H9 (cell line): ENCODE measurements around the gene CCDC192. TPM values are rescaled to one million over a fixed set of nuclear protein-coding genes. Genes with fewer than 3 reads are reported as not detected.

ENCODE experiments used
- DNase-seq: peaks from one replicate; pipeline ENCODE4 v3.0.0-alpha.2; 2017
- H2AFZ ChIP-seq: one replicate; pipeline ENCODE4 v1.6.1; 2013; ENCODE audit warnings: mild to moderate bottlenecking, low read length, control low read depth, moderate library complexity
- H2AK5ac ChIP-seq: 2 replicates; pipeline ENCODE4 v1.6.1; 2013; ENCODE audit warnings: low read length, control low read depth, mixed read lengths; ENCODE audit not compliant: insufficient read length
- H2BK120ac ChIP-seq: one replicate; pipeline ENCODE4 v1.6.1; 2013; ENCODE audit warnings: low read depth, mild to moderate bottlenecking, low read length, control low read depth, inconsistent platforms; ENCODE audit not compliant: poor library complexity, severe bottlenecking
- H2BK12ac ChIP-seq: 2 replicates; pipeline ENCODE4 v1.6.1; 2013; ENCODE audit warnings: low read length, control low read depth, mixed read lengths, low read depth; ENCODE audit not compliant: insufficient read length
- H2BK15ac ChIP-seq: 2 replicates; pipeline ENCODE4 v1.6.1; 2013; ENCODE audit warnings: low read depth, low read length, control low read depth
- H2BK20ac ChIP-seq: one replicate; pipeline ENCODE4 v1.6.1; 2013; ENCODE audit warnings: low read depth, mild to moderate bottlenecking, low read length, control low read depth, inconsistent platforms; ENCODE audit not compliant: poor library complexity, severe bottlenecking
- H2BK5ac ChIP-seq: 2 replicates; pipeline ENCODE4 v1.6.1; 2013; ENCODE audit warnings: low read length, control low read depth, mixed read lengths; ENCODE audit not compliant: insufficient read length
- H3K14ac ChIP-seq: 2 replicates; pipeline ENCODE4 v1.6.1; 2013; ENCODE audit warnings: low read length, control low read depth; ENCODE audit not compliant: insufficient read depth
- H3K18ac ChIP-seq: 2 replicates; pipeline ENCODE4 v1.6.1; 2013; ENCODE audit warnings: low read depth, mild to moderate bottlenecking, mixed read lengths, low read length, control low read depth; ENCODE audit not compliant: insufficient read length
- H3K23ac ChIP-seq: 2 replicates; pipeline ENCODE4 v1.6.1; 2013; ENCODE audit warnings: low read length, control low read depth, mixed read lengths, low read depth; ENCODE audit not compliant: insufficient read length
- H3K23me2 ChIP-seq: 2 replicates; pipeline ENCODE4 v1.6.1; 2013; ENCODE audit warnings: low read depth, mild to moderate bottlenecking, mixed read lengths, low read length, control low read depth; ENCODE audit not compliant: insufficient read length, poor library complexity, severe bottlenecking
- H3K27ac ChIP-seq: 2 replicates; pipeline ENCODE4 v1.5.1; 2013; ENCODE audit warnings: low read length, control low read depth, mixed read lengths, low read depth; ENCODE audit not compliant: insufficient read length
- H3K27me3 ChIP-seq: 2 replicates; pipeline ENCODE4 v1.6.1; 2013; ENCODE audit warnings: low read length, control low read depth, inconsistent platforms; ENCODE audit not compliant: insufficient read depth
- H3K4ac ChIP-seq: 2 replicates; pipeline ENCODE4 v1.6.1; 2013; ENCODE audit warnings: low read depth, mild to moderate bottlenecking, control low read depth, inconsistent platforms, low read length, moderate library complexity
- H3K4me1 ChIP-seq: 2 replicates; pipeline ENCODE4 v1.6.1; 2013; ENCODE audit warnings: low read length, control low read depth, inconsistent platforms; ENCODE audit not compliant: insufficient read depth
- H3K4me2 ChIP-seq: 2 replicates; pipeline ENCODE4 v1.6.1; 2013; ENCODE audit warnings: low read length, control low read depth, mixed read lengths; ENCODE audit not compliant: insufficient read length, insufficient read depth
- H3K56ac ChIP-seq: 2 replicates; pipeline ENCODE4 v1.6.1; 2013; ENCODE audit warnings: low read depth, mild to moderate bottlenecking, mixed read lengths, low read length, control low read depth; ENCODE audit not compliant: insufficient read length
- H3K79me1 ChIP-seq: 2 replicates; pipeline ENCODE4 v1.6.1; 2013; ENCODE audit warnings: low read depth, mild to moderate bottlenecking, moderate library complexity, low read length, control low read depth, inconsistent platforms; ENCODE audit not compliant: insufficient read depth, poor library complexity, severe bottlenecking
- H3K79me2 ChIP-seq: 2 replicates; pipeline ENCODE4 v1.6.1; 2013; ENCODE audit warnings: low read length, control low read depth, inconsistent platforms; ENCODE audit not compliant: insufficient read depth
- H3K9ac ChIP-seq: 2 replicates; pipeline ENCODE4 v1.6.1; 2013; ENCODE audit warnings: low read length, control low read depth, mixed read lengths; ENCODE audit not compliant: insufficient read length; ENCODE audit errors: extremely low read depth
- H3K9me3 ChIP-seq: one replicate; pipeline ENCODE4 v1.6.1; 2013; ENCODE audit warnings: low read depth, low read length, inconsistent platforms; ENCODE audit not compliant: control insufficient read depth
- H3T11ph ChIP-seq: one replicate; pipeline ENCODE4 v1.6.1; 2013; ENCODE audit warnings: mild to moderate bottlenecking, low read length, control low read depth, inconsistent platforms
- H4K20me1 ChIP-seq: one replicate; pipeline ENCODE4 v1.6.1; 2013; ENCODE audit not compliant: control insufficient read depth, insufficient read length, insufficient read depth
- H4K5ac ChIP-seq: 2 replicates; pipeline ENCODE4 v1.6.1; 2013; ENCODE audit warnings: low read depth, mild to moderate bottlenecking, mixed read lengths, low read length, control low read depth; ENCODE audit not compliant: insufficient read length
- H4K8ac ChIP-seq: replicated peaks from 2 replicates; pipeline ENCODE4 v1.6.1; 2013; ENCODE audit warnings: low read length, control low read depth, mixed read lengths, low read depth; ENCODE audit not compliant: insufficient read length
- H4K91ac ChIP-seq: 2 replicates; pipeline ENCODE4 v1.6.1; 2013; ENCODE audit warnings: low read depth, mild to moderate bottlenecking, moderate library complexity, mixed read lengths, low read length, control low read depth; ENCODE audit not compliant: insufficient read length
- H3K27ac Mint-ChIP-seq, 3 experiments: 2 replicates in 2 of 3; 3 replicates in 1 of 3; pipeline ENCODE4 v1.8.0; 2020 to 2021; ENCODE audit warnings: mixed read lengths in 3 of 3, mild to moderate bottlenecking in 1 of 3, moderate library complexity in 1 of 3
- H3K27me3 Mint-ChIP-seq: 2 replicates; pipeline ENCODE4 v1.8.0; 2021; ENCODE audit warnings: low read depth, mild to moderate bottlenecking, moderate library complexity, mixed read lengths
- H3K36me3 Mint-ChIP-seq, 3 experiments: 2 replicates in 2 of 3; 3 replicates in 1 of 3; pipeline ENCODE4 v1.8.0; 2020 to 2021; ENCODE audit warnings: low read depth in 3 of 3, mixed read lengths in 3 of 3; ENCODE audit not compliant: insufficient read depth in 1 of 3
- H3K4me1 Mint-ChIP-seq, 2 experiments: 2 replicates each; pipeline ENCODE4 v1.8.0; 2020; ENCODE audit warnings: mixed read lengths in 2 of 2
- H3K4me3 Mint-ChIP-seq, 2 experiments: 2 replicates in 1 of 2; 3 replicates in 1 of 2; pipeline ENCODE4 v1.8.0; 2020 to 2021; ENCODE audit warnings: mild to moderate bottlenecking in 2 of 2, mixed read lengths in 2 of 2, moderate library complexity in 1 of 2
- H3K9me3 Mint-ChIP-seq, 2 experiments: 2 replicates in 1 of 2; 3 replicates in 1 of 2; pipeline ENCODE4 v1.8.0; 2020; ENCODE audit warnings: mild to moderate bottlenecking in 2 of 2, mixed read lengths in 2 of 2, moderate library complexity in 1 of 2
- CTCF ChIP-seq: fragments of 200-600 bp; sonication (generic); conservative IDR thresholded peaks from 3 replicates; pipeline ENCODE4 v1.8.0; 2021; ENCODE audit warnings: antibody characterized with exemption, mild to moderate bottlenecking
- WGBS: extraction: QIAGEN DNeasy Blood & Tissue Kit; methylation state at CpG from one replicate; pipeline ENCODE4 v1.1.7; 2013; ENCODE audit warnings: missing lambda C conversion rate, low lambda C conversion rate, mixed read lengths; ENCODE audit not compliant: insufficient read length; ENCODE audit errors: extremely low coverage; 5-methylcytosine and 5-hydroxymethylcytosine counted together
- total RNA-seq: library from RNA; stranded (reverse); gene quantifications from 2 replicates; pipeline ENCODE4 v1.2.1, GENCODE V29; 2021

The CCDC192 gene
- total RNA-seq, 1 experiment from 2014 or later, result not detected

DNA sequence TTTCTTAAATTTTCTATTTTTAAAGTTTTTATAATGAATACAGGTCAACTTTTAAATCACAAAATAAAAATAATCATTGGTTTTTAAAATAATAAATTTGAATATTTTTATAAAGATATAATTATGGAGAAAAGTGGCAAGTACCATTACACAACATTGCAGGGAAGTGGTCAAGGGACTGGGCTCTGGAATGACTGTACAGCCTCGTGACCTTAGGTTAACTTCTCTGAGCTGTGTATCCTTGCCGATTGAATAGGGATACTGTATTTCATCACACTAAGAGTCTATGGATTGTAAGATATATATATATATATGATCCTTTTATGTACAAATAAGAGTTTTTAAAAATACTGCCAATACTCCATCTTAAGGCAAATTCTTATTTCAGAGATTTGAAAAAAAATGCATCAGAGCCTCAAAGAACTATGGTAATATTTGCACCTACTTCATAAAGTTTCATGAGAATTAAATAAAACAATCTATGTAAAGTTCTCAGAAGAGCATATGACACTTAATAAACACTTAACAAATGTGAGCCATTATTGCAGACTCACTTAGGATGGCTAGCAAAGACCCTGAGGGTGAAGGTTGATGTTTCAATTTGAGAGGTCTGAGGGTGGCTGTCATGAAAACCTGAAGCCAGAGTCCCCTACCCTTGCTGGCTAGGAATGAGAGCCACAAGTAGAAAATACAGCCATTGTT is 136.5 kb downstream of the CCDC192 start:
- Histone ChIP-seq H2BK120ac (no peak overlapping the region), H3K23ac (no peak overlapping the region), H2AK5ac (no peak overlapping the region), H3K23me2 (no peaks in the 10 kb centered on the region), H3K79me2 (no peaks in the 10 kb centered on the region), H4K20me1 (no peaks in the 10 kb centered on the region), H3K9me3 (no peaks in the 10 kb centered on the region), H3K27me3 (no peaks in the 10 kb centered on the region), H3K27ac (no peak overlapping the region), H3K56ac (no peak overlapping the region), H3K14ac (no peak overlapping the region), H4K91ac (no peak overlapping the region), H3K4ac (no peak overlapping the region), H3T11ph (no peak overlapping the region), H3K79me1 (no peaks in the 10 kb centered on the region), H3K9ac (no peak overlapping the region), H3K4me2 (no peak overlapping the region), H2BK12ac (no peak overlapping the region), H2BK15ac (no peak overlapping the region), H4K8ac (no peak overlapping the region), H3K18ac (no peak overlapping the region), H2AFZ (no peak overlapping the region), H4K5ac (no peak overlapping the region), H2BK5ac (no peak overlapping the region), H2BK20ac (no peak overlapping the region), H3K4me1 (no peaks in the 10 kb centered on the region)
- peaks cover 13 to 14% of the 10 kb centered on the region in 2 experiments for H3K4me1 Mint-ChIP-seq
- H3K27ac Mint-ChIP-seq, result no peak overlapping the region; a peak in 1 of 7 replicates
- peaks cover 0 to 9% (median 3%) of the 10 kb centered on the region in 3 experiments; a peak in 3 of 7 replicates for H3K36me3 Mint-ChIP-seq
- H3K27me3 Mint-ChIP-seq, result no peaks in the 10 kb centered on the region; the same call in 1 of the 2 replicates
- H3K9me3 Mint-ChIP-seq, result peaks cover 3 to 12% of the 10 kb centered on the region in 2 experiments; a peak in 4 of 5 replicates
- no peak for TF ChIP-seq CTCF
- no peak overlapping the region for H3K4me3 Mint-ChIP-seq
- no CpG with 5 or more reads among the region's 2 CpGs for WGBS
- DNase-seq, result no peak
